K562 (cell line): ENCODE results near the gene EFHD2.

Source experiments
- CREB1 ChIP-seq, 2 experiments: sonication (generic) in 1 of 2; formaldehyde crosslinking in 1 of 2; IDR thresholded peaks; 2 replicates each; pipeline versions ENCODE4 v1.6.1 to v1.8.0; 2012 to 2022; ENCODE audit warnings: inconsistent platforms in 1 of 2, mild to moderate bottlenecking in 1 of 2, missing genetic modification reagents in 1 of 2, moderate library complexity in 1 of 2
- CTCF ChIP-seq, 3 experiments: IDR thresholded peaks in 2 of 3; conservative IDR thresholded peaks in 1 of 3; 2 replicates each; pipeline ENCODE4 v1.5.1; 2011 to 2012; ENCODE audit warnings: low read length in 3 of 3, mild to moderate bottlenecking in 3 of 3, control low read depth in 2 of 3, improper control_type of control experiment in 1 of 3, inconsistent platforms in 1 of 3, low read depth in 1 of 3, mixed read lengths in 1 of 3, moderate library complexity in 1 of 3; ENCODE audit not compliant: insufficient read depth in 2 of 3
- EP300 ChIP-seq: IDR thresholded peaks from 2 replicates; pipeline ENCODE4 v1.6.1; 2012; ENCODE audit warnings: low read length, improper control_type of control experiment
- FOXP1 ChIP-seq: sonication (generic); formaldehyde crosslinking; IDR thresholded peaks from 2 replicates; pipeline ENCODE4 v1.8.0; 2022; ENCODE audit warnings: mild to moderate bottlenecking, missing genetic modification reagents
- GMEB1 ChIP-seq: fragments of 250-450 bp; sonication (Bioruptor Pico); IDR thresholded peaks from 2 replicates; pipeline ENCODE4 v1.4.0; 2020; ENCODE audit warnings: mild to moderate bottlenecking
- JUNB ChIP-seq: fragments of 450-650 bp; formaldehyde crosslinking; conservative IDR thresholded peaks from 2 replicates; pipeline ENCODE4 v1.4.0; 2020; ENCODE audit warnings: mild to moderate bottlenecking
- PML ChIP-seq: IDR thresholded peaks from 2 replicates; pipeline ENCODE4 v1.6.1; 2012; ENCODE audit warnings: low read length, inconsistent platforms
- SMAD4 ChIP-seq: fragments of 250-450 bp; sonication (Bioruptor Pico); conservative IDR thresholded peaks from 2 replicates; pipeline ENCODE4 v1.8.0; 2021; ENCODE audit warnings: inconsistent platforms, mild to moderate bottlenecking, moderate library complexity
- TAF7 ChIP-seq: fragments of 450-650 bp; IDR thresholded peaks from 2 replicates; pipeline ENCODE4 v1.6.1; 2016; ENCODE audit warnings: missing genetic modification characterization, missing compliant biosample characterization
- ZNF699 ChIP-seq: fragments of 250-450 bp; sonication (Bioruptor Pico); IDR thresholded peaks from 2 replicates; pipeline ENCODE4 v1.8.0; 2021; ENCODE audit warnings: mild to moderate bottlenecking, moderate library complexity; ENCODE audit not compliant: insufficient replicate concordance

DNA sequence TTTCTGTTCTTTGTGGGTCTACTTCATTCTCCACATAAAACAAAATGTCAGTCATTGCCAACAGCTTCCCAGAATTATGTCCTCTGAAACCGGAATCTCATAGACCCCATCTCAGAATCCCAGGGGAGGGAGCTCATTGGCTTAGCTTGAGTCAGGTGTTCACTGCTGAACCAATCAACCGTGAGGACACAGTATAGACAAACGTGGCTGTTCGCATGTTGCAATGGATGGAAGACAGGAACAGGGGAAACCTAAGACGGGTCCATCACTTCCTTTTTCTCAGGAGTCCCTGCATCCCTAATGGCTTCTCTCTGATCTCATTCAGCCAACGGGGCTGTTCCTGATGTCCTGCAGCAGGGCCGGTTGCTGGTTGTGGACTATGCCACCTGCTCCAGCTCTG, 56.0 kb downstream of the EFHD2 start:
- TF ChIP-seq JUNB (CRISPR knock-in tag) = no peak
- no peak for TF ChIP-seq CTCF (IDR thresholded peaks at IDR 0.05 in 2 of 3, conservative IDR thresholded peaks at IDR 0.05 in 1 of 3; ENCODE audit: insufficient read depth in 2 of 3, low read depth in 1 of 3, low read length in 3 of 3)
- no peak for TF ChIP-seq SMAD4 (CRISPR knock-in tag)
- TF ChIP-seq ZNF699 = no peak
- no peak for TF ChIP-seq PML
- no peak for TF ChIP-seq GMEB1 (CRISPR knock-in tag)
- no peak for TF ChIP-seq FOXP1
- no peak for TF ChIP-seq EP300
- TF ChIP-seq TAF7 (tag) = no peak
- TF ChIP-seq CREB1 (IDR thresholded peaks at IDR 0.05) = no peak
- TF ChIP-seq CREB1 (CRISPR knock-in tag; IDR thresholded peaks at IDR 0.05) = no peak
